GM12891 (cell line): ENCODE measurements around the gene COL5A1.

Experiments used
- DNase-seq: peaks from one replicate; pipeline ENCODE4 v3.0.0; 2011; ENCODE audit warnings: low spot score; ENCODE audit not compliant: insufficient read length
- FAIRE-seq: peaks from 2 replicates; lab custom pipeline; 2011; peaks lifted over from hg19 to GRCh38; lab: Jason Lieb, UNC
- PAX5 ChIP-seq: IDR thresholded peaks from 2 replicates; pipeline ENCODE4 v1.6.1; 2011; ENCODE audit warnings: low read length, moderate library complexity, mild to moderate bottlenecking; ENCODE audit not compliant: insufficient read depth, severe bottlenecking
- POLR2A ChIP-seq: IDR thresholded peaks from 2 replicates; pipeline ENCODE4 v1.6.1; 2011; ENCODE audit warnings: low read depth, low read length, control low read depth
- POLR2AphosphoS5 ChIP-seq: IDR thresholded peaks from 2 replicates; pipeline ENCODE4 v1.6.1; 2011; ENCODE audit warnings: low read depth, low read length, control low read depth
- POU2F2 ChIP-seq: IDR thresholded peaks from 2 replicates; pipeline ENCODE4 v1.6.1; 2011; ENCODE audit warnings: low read depth, mild to moderate bottlenecking, control low read depth, low read length, moderate library complexity
- SPI1 ChIP-seq: IDR thresholded peaks from 2 replicates; pipeline ENCODE4 v1.6.1; 2011; ENCODE audit warnings: low read depth, low read length, control low read depth
- TAF1 ChIP-seq: IDR thresholded peaks from 2 replicates; pipeline ENCODE4 v1.6.1; 2011; ENCODE audit warnings: low read depth, low read length, control low read depth

The COL5A1 gene

DNA sequence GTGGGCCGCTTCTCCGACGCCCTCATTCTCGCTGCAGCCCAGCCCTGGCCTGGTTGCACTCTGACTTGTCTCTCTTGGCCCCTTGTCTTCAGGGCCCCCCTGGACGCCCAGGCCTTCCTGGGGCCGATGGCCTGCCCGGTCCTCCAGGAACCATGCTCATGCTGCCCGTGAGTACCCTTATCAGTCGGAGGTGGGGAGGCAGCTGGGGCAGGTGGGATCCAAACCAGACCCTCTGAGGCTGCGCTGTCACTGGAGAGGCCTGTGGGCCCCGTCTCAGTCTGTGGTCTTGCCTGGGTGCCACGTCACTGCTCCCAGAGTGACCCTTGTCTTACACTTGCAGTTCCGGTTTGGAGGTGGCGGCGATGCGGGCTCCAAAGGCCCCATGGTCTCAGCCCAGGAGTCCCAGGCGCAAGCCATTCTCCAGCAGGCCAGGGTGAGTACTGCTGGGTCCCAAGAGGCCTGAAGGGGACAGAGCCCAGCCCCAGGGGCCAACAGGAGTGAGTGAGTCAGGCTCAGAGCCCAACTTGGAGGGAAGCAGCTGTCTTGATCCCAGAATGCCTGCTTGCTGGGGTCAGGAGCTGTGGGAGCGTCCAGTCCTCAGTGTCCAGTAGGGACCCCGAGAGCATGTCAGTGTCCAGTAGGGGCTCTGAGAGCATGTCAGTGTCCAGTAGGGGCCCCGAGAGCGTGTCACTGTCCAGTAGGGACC lies 109.0 kb downstream of the COL5A1 start:
- DNase-seq (no peak), FAIRE-seq (no peak)
- TF ChIP-seq PAX5 (no peak), POLR2A (no peak), SPI1 (no peak), TAF1 (no peak), POU2F2 (no peak), POLR2AphosphoS5 (no peak)

DNA sequence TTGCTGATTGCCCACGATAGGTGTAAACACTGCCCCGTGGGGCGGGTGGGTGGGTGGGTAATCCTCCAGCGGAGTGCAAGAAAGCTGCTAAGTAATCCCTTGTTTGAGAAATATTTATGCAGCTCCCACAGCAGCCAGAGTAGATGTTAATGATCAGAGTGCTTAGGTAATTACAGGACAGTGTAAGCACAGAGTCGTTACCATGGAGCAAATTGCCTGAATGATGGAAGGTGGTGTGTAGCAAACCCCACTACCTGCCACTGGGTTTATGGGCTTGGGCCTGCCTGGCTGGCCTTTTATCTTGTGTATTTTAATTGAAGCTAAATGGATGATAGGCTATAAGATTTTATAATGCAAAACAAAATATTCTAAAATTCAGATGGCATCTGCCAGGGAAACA lies 110.0 kb downstream of the COL5A1 start:
- TF ChIP-seq TAF1 (no peak), POLR2A (no peak), SPI1 (no peak), POLR2AphosphoS5 (no peak), PAX5 (no peak), POU2F2 (no peak)
- DNase-seq (no peak), FAIRE-seq (no peak)

DNA sequence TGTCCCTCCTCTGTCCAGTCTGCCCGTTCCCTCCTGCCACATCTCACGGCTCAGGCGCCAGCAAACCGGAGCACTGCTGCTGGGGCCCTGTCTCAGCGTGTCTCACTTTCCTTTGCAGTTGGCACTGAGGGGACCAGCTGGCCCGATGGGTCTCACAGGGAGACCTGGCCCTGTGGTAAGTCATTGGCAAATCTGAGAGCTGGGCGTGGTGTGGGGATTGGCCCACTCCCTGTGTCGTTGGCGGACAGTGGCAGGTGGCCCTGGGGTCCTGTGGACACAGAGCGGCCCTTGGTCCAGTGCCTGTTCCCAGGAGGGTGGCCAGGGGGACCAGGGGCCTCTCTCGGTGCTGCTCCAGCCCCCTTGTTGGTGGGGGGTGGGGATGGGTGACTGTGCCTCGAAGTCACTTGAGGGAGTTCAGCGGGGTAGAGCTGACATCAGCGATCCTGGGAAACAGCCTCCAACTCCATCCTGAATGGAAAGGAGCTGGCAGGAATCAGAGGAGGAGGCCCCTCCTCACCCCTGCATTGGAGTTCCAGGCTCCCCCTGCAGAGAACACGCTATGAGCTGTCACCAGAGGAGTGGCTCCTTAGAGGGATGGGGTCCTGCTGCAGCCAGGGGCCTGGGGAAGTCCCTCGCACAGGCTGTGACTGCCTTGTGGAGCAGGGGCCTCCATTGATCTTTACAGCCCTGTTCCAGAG lies 111.0 kb downstream of the COL5A1 start:
- no peak for TF ChIP-seq TAF1
- TF ChIP-seq PAX5: no peak
- TF ChIP-seq POLR2A: no peak
- no peak for TF ChIP-seq POU2F2
- no peak for TF ChIP-seq SPI1
- TF ChIP-seq POLR2AphosphoS5: no peak
- no peak for DNase-seq
- FAIRE-seq: no peak

DNA sequence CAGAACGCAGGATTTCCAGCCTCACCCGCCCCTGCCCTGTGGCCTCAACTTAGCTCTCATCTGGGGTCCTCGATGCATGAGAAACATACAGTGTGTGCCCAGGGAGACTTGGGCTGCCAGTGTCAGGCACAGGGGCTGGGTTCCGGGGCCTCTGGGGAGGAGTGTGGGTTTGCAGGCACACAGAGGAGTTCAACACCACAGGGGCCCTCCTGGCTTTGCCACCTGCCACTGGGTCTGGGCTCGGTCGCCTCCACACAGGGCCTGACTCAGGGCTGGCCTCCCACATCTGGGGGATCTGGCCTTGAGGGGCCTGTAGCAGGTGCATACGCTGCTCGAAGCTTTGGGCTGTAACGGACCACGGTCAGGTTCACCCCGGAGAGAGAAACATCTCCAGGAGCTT lies 111.6 kb downstream of the COL5A1 start:
- FAIRE-seq (no peak), DNase-seq (no peak)

DNA sequence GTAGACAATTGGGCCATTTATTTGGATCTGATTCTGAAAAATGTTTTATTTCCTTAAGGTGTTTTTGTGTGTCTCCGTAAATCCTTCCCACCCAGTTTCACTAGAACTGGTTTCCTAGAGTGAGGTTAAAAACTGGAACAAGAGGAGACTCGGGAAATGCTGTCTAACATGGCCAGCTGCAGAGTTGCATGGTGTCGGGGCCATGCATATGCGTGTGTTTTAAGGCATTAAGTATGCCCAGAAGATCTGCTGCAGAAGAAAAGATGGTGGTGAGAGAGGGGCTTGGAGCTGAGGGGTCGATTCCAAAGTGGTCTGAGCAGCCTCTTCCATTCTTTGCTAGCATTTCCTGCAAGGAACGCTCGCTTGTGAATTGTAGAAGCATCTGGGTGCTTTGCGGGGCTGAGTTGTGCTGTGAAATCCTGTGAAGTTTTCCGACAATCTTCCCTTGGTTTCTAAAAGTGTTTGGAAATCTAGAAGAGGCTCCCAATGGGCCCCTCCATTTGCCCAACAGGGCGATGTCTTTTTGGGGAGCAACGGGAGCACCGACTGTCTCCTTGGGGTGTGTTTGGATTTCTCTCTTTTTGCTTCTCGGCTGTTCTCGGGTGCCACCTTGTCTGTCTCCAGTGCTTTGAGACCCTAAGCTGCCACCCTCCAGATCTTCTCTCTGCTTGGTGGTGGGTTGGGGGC lies 113.8 kb downstream of the COL5A1 start:
- TF ChIP-seq TAF1: no peak
- no peak for TF ChIP-seq SPI1
- no peak for TF ChIP-seq POLR2AphosphoS5
- TF ChIP-seq POU2F2: no peak
- no peak for TF ChIP-seq POLR2A
- TF ChIP-seq PAX5: no peak
- FAIRE-seq (no peak), DNase-seq (no peak)

More for the DNA sequence above, 111.6 kb downstream of the COL5A1 start:
- TF ChIP-seq SPI1 (no peak), TAF1 (no peak), POLR2AphosphoS5 (no peak), POU2F2 (no peak), PAX5 (no peak), POLR2A (no peak)

DNA sequence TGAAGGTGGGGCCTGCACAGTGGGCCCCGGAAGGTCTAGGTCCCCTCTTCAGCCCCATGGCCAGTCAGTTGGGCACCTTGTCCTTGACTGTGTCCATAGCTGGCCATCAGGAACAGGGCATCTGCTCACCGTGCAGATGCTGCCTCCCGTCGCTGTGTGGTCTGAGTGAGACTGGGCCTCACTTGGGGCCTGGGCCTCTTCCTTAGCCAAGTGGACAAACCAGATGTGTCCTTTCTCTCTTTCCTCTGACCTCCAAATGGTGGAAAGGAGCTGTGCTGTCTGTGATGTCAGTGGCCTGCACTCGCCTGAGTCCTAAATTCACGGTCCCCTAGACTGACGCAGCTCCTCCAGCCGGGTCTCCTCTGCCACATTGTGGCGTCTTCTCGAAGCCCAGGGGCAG lies 114.5 kb downstream of the COL5A1 start:
- FAIRE-seq (no peak), DNase-seq (no peak)
- TF ChIP-seq PAX5: no peak
- TF ChIP-seq POLR2AphosphoS5: no peak
- no peak for TF ChIP-seq TAF1
- no peak for TF ChIP-seq SPI1
- TF ChIP-seq POU2F2: no peak
- TF ChIP-seq POLR2A: no peak

DNA sequence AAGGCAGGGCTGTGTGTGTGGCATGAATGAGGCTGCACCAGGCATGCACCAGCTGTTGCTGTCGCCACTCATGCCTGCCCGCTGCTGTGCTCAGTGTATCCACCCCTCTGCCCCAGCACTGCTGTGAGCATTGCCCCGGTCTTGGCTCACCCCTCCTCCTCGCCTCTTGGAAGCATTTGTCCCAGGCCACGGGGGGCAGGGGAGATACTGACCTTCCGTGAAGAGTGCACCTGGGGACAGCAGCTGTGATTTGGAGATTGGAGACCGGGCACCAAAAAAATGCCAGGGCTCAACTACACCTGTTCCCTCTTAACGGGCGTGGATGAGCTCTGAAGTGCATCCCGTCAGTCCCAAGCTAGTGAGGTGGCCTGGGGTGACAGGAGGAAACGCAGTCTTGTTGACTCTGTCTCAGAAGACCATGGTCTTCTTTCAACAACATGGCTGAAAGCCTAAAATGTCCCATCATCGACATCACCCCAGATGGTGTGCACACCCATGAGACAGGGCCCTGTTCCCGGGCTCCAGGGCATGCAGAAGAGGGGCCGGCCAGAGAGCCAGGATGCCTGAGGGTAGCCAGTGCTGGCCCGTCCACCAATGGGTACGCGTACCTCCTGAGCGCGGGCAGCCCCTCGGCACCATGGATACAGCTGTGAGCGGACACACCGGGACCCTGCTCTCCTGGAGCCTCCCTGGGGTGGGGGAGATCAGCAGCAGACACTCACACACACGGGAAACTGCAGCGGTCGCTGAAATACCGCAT lies 115.8 kb downstream of the COL5A1 start:
- DNase-seq (no peak), FAIRE-seq (no peak)
- TF ChIP-seq POU2F2 (no peak), TAF1 (no peak), POLR2A (no peak), POLR2AphosphoS5 (no peak), PAX5 (no peak), SPI1 (no peak)

DNA sequence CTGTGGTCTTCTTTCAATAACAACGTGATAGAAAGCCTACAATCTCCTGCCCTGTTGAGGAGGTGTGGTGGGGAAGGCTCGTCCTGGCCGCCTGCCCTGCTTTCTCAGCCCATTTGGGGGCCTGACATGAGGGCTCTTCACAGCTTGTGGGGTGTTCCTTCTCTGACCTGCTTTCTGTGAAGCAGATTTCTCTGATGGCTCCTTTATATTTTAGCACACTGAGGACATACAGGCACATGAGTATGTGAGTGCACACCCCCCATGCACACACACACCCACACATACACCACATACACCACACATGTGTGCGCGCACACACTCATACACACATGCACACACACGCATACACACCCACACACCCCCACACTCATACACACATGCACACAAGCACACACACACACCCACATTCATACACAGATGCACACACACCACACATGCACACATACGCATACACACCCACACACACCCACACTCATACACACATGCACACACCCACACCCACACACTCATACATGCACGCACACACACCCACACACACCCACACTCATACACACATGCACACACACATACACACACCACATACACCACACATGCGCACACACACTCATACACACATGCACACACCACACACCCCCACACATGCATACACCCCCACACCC lies 117.5 kb downstream of the COL5A1 start:
- no peak for TF ChIP-seq POLR2AphosphoS5
- TF ChIP-seq PAX5: no peak
- no peak for TF ChIP-seq POU2F2
- no peak for TF ChIP-seq SPI1
- peak; percentile 84 for FAIRE-seq

More for the DNA sequence above, 117.5 kb downstream of the COL5A1 start:
- no peak for DNase-seq
